Upper lobe of left lung (tissue), 6 donors: ENCODE measurements around the gene ARRDC4. TPM values are rescaled to one million over a fixed set of nuclear protein-coding genes. Genes with fewer than 3 reads are reported as not detected.

ENCODE experiments used
- ATAC-seq, 2 donors: fragments of 200-7000 bp; cut with Tn5 transposase; one replicate each; pipeline ENCODE4 v1.9.1; 2022; ENCODE audit warnings: mild to moderate bottlenecking in 2 of 2, moderate library complexity in 2 of 2; ENCODE audit not compliant: low FRiP score in 2 of 2
- DNase-seq, 2 donors: peaks; one replicate each; pipeline ENCODE4 v3.0.0-alpha.2; 2019 to 2020
- H3K27ac ChIP-seq, 4 donors: fragments of 200-600 bp; sonication (generic); one replicate each; pipeline ENCODE4 v1.5.1; 2016 to 2019
- H3K27me3 ChIP-seq, 4 donors: fragments of 200-600 bp; sonication (generic); one replicate each; pipeline ENCODE4 v1.5.1; 2017 to 2019
- H3K36me3 ChIP-seq, 4 donors: fragments of 200-600 bp; sonication (generic); one replicate each; pipeline ENCODE4 v1.5.1; 2016 to 2019
- H3K4me1 ChIP-seq, 4 donors: fragments of 200-600 bp; sonication (generic); one replicate each; pipeline ENCODE4 v1.5.1; 2018 to 2019
- H3K4me3 ChIP-seq, 4 donors: fragments of 200-600 bp; sonication (generic); one replicate each; pipeline ENCODE4 v1.5.1; 2017 to 2019; ENCODE audit warnings: mild to moderate bottlenecking in 2 of 4, moderate library complexity in 1 of 4
- H3K9me3 ChIP-seq, 4 donors: fragments of 200-600 bp; sonication (generic); one replicate each; pipeline ENCODE4 v1.5.1; 2018 to 2019
- EP300 ChIP-seq, 4 donors: sonication (generic); formaldehyde crosslinking; IDR thresholded peaks; one replicate each; pipeline ENCODE4 v1.5.1; 2017; ENCODE audit warnings: antibody characterized with exemption in 4 of 4, control low read depth in 2 of 4
- POLR2A ChIP-seq, 4 donors: fragments of 450-650 bp; IDR thresholded peaks; one replicate each; pipeline ENCODE4 v1.5.1; 2016 to 2017; ENCODE audit warnings: antibody characterized with exemption in 4 of 4, mild to moderate bottlenecking in 2 of 4
- POLR2AphosphoS5 ChIP-seq, 2 donors: sonication (generic); formaldehyde crosslinking; IDR thresholded peaks; one replicate each; pipeline ENCODE4 v1.5.1; 2017; ENCODE audit warnings: antibody characterized with exemption in 2 of 2
- WGBS, 2 donors: methylation state at CpG; one replicate each; pipeline ENCODE4 v1.1.5; 2017 to 2018; 5-methylcytosine and 5-hydroxymethylcytosine counted together
- total RNA-seq, 6 donors: library from RNA; depleted of rRNA in 4 of 6; stranded (reverse); fragments of >200 nt in 4 of 6; gene quantifications; one replicate each; pipeline versions ENCODE4 v1.1.0 to v1.2.1, GENCODE V29; 2016 to 2021
- TF ChIP-seq, protein P1 (sequence below), 6 experiments: fragments of 450-650 bp in 4 of 6; fragments of 200-600 bp in 2 of 6; sonication (generic) in 2 of 6; IDR thresholded peaks; one replicate each; pipeline ENCODE4 v1.5.1; 2016 to 2019; ENCODE audit warnings: antibody characterized with exemption in 6 of 6
- donor health status: DM: no; HTN: no; CAD: no; lungs with moderate emphysema.
- donor health status: DM: no; HTN: yes; CAD: no; lungs with severe emphysema.

Gene ARRDC4
- total RNA-seq, 6 donors from 2014 or later: 26.3 to 51.3 (median 36.3) TPM

DNA sequence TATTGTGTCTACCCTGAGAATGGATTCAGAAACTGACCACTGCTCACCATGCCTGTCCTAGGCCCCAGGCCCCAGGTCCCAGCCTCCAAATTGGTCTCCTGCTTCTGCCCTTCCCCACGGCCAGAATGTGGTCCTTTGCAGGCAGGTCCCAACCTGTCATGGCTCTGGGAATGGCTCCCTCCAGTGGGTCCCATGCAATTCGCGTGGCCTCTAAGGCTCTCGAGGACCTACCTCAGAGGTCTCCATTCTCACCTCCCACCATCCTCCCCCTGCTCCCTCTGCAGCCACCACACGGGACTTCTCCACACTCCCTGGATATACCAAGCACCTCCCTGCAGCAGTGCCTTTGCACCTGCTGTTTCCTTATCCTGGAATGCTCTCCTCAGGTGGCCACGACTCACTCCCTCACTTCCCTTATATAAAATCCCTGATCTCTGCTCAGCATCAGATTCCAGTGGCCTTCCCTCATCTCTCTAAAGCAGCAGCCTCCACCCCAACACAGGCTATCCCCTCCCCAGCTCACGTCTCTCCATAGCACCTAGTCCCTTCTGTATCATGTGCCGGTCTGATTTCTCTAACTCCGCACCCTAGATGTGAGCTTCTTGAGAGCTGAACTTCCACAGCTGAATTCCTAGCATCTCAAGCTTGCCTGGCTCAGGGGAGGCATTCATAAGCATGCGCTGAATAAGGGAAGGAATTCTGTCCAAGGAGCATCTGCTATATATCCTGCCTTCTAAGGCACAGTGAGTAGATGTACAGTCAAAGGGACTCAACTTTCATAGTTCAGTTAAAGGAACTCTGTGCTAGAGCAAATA lies 56.9 kb downstream of the ARRDC4 start:
- Histone ChIP-seq H3K9me3 (no peaks in the 10 kb centered on the region), H3K4me1 (no peaks in the 10 kb centered on the region), H3K36me3 (no peaks in the 10 kb centered on the region), H3K27me3 (no peaks in the 10 kb centered on the region), H3K27ac (no peak overlapping the region), H3K4me3 (no peak overlapping the region)
- no peak for DNase-seq
- no peak for TF ChIP-seq POLR2AphosphoS5 (IDR thresholded peaks at IDR 0.05)
- TF ChIP-seq, protein P1, sequence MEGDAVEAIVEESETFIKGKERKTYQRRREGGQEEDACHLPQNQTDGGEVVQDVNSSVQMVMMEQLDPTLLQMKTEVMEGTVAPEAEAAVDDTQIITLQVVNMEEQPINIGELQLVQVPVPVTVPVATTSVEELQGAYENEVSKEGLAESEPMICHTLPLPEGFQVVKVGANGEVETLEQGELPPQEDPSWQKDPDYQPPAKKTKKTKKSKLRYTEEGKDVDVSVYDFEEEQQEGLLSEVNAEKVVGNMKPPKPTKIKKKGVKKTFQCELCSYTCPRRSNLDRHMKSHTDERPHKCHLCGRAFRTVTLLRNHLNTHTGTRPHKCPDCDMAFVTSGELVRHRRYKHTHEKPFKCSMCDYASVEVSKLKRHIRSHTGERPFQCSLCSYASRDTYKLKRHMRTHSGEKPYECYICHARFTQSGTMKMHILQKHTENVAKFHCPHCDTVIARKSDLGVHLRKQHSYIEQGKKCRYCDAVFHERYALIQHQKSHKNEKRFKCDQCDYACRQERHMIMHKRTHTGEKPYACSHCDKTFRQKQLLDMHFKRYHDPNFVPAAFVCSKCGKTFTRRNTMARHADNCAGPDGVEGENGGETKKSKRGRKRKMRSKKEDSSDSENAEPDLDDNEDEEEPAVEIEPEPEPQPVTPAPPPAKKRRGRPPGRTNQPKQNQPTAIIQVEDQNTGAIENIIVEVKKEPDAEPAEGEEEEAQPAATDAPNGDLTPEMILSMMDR (IDR thresholded peaks at IDR 0.05): no peak
- no peak for TF ChIP-seq EP300 (IDR thresholded peaks at IDR 0.05)
- TF ChIP-seq POLR2A (IDR thresholded peaks at IDR 0.05): no peak
- ATAC-seq: peak in 1 of 2 donors; percentile 68
- WGBS, 2 donors: 84 to 85% methylated on average over 10 of the region's 10 CpGs

DNA sequence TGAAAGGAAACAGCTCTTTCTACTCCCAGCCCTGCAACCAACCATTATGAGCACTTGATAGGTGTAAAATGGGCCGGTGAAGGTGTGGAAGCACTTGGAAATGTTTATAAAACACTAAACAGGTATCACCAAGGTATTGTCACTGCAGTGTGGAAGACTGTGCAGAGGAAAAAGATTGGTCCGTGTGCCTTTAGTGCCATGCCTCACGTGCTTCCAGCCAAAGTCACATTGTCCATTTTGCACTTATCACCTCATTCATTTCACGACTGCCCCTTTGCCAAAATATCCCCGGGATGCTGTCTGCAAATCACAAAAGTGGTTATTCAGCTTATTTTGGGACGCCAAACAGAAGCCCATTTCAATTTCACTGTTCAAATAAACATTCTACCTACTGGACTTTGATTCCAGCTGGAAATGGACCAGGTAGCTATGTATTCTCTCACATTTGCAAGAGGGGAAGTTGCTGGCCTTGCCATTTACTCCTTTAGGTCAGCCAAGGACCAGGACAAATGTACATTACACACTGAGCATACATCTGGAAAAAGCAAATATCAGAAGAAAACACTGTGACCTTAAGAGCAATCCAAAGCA lies 58.4 kb downstream of the ARRDC4 start:
- Histone ChIP-seq H3K9me3 (no peaks in the 10 kb centered on the region), H3K27ac (no peak overlapping the region), H3K4me1 (no peaks in the 10 kb centered on the region), H3K27me3 (no peaks in the 10 kb centered on the region), H3K4me3 (no peak overlapping the region), H3K36me3 (no peaks in the 10 kb centered on the region)
- WGBS, 2 donors: 60 to 61% methylated on average over 6 of the region's 6 CpGs
- DNase-seq (no peak), ATAC-seq (no peak)
- TF ChIP-seq POLR2AphosphoS5 (IDR thresholded peaks at IDR 0.05): no peak
- TF ChIP-seq POLR2A (IDR thresholded peaks at IDR 0.05): no peak
- no peak for TF ChIP-seq EP300 (IDR thresholded peaks at IDR 0.05)
- TF ChIP-seq, protein P1 (IDR thresholded peaks at IDR 0.05): no peak
